Parathyroid adenoma (tissue), 2 donors: ENCODE measurements around the gene BTBD8.

Source experiments
- H2AFZ ChIP-seq: fragments of 300-600 bp; sonication (generic); one replicate; pipeline ENCODE4 v1.7.0; 2017; ENCODE audit warnings: antibody characterized with exemption, mild to moderate bottlenecking
- H3K27ac ChIP-seq: fragments of 300-600 bp; sonication (generic); one replicate; pipeline ENCODE4 v1.7.0; 2017
- H3K27me3 ChIP-seq: fragments of 300-600 bp; sonication (generic); one replicate; pipeline ENCODE4 v1.7.0; 2017; ENCODE audit warnings: low read length; ENCODE audit not compliant: control insufficient read depth, insufficient read depth
- H3K36me3 ChIP-seq: fragments of 300-600 bp; sonication (generic); one replicate; pipeline ENCODE4 v1.7.0; 2017; ENCODE audit warnings: low read length; ENCODE audit not compliant: control insufficient read depth, insufficient read depth
- H3K4me1 ChIP-seq: fragments of 300-600 bp; sonication (generic); one replicate; pipeline ENCODE4 v1.7.0; 2017; ENCODE audit warnings: control low read depth
- H3K4me2 ChIP-seq: fragments of 300-600 bp; sonication (generic); one replicate; pipeline ENCODE4 v1.7.0; 2017; ENCODE audit warnings: low read length
- H3K4me3 ChIP-seq: fragments of 300-600 bp; sonication (generic); one replicate; pipeline ENCODE4 v1.7.0; 2017; ENCODE audit warnings: low read depth, low read length
- H3K79me2 ChIP-seq: fragments of 300-600 bp; sonication (generic); one replicate; pipeline ENCODE4 v1.7.0; 2017; ENCODE audit warnings: control low read depth
- H3K9ac ChIP-seq: fragments of 300-600 bp; sonication (generic); one replicate; pipeline ENCODE4 v1.7.0; 2017; ENCODE audit warnings: mild to moderate bottlenecking
- H3K9me3 ChIP-seq: fragments of 300-600 bp; sonication (generic); one replicate; pipeline ENCODE4 v1.7.0; 2017; ENCODE audit warnings: low read length; ENCODE audit not compliant: control insufficient read depth
- CTCF ChIP-seq: fragments of 300-600 bp; sonication (generic); IDR thresholded peaks from one replicate; pipeline ENCODE4 v1.7.0; 2017; ENCODE audit warnings: antibody characterized with exemption, mild to moderate bottlenecking
- donor health status: primary hyperparathyroidism.

Gene BTBD8

GRCh38 chr1:92117526-92117925, 37.4 kb downstream of the BTBD8 start:
- H3K36me3 ChIP-seq, result no peaks in the 10 kb centered on the region
- H3K4me3 ChIP-seq, result no peak overlapping the region
- H3K4me2 ChIP-seq, result no peak overlapping the region
- H3K27ac ChIP-seq, result no peak overlapping the region
- H3K9ac ChIP-seq, result no peak overlapping the region
- no peaks in the 10 kb centered on the region for H3K4me1 ChIP-seq
- H3K79me2 ChIP-seq, result no peaks in the 10 kb centered on the region
- H3K9me3 ChIP-seq, result no peaks in the 10 kb centered on the region
- no peaks in the 10 kb centered on the region for H3K27me3 ChIP-seq
- H2AFZ ChIP-seq, result no peak overlapping the region
- no peak for TF ChIP-seq CTCF

- Histone ChIP-seq H3K27me3 (no peaks in the 10 kb centered on the region), H3K4me1 (no peaks in the 10 kb centered on the region), H3K4me2 (no peak overlapping the region), H3K36me3 (no peaks in the 10 kb centered on the region), H2AFZ (no peak overlapping the region), H3K79me2 (no peaks in the 10 kb centered on the region), H3K4me3 (no peak overlapping the region), H3K27ac (no peak overlapping the region), H3K9me3 (no peaks in the 10 kb centered on the region), H3K9ac (no peak overlapping the region)
- no peak for TF ChIP-seq CTCF
Observed at GRCh38 chr1:92118826-92119225, 38.7 kb downstream of the BTBD8 start.

- no peaks in the 10 kb centered on the region for H3K9me3 ChIP-seq
- no peak overlapping the region for H2AFZ ChIP-seq
- no peak overlapping the region for H3K27ac ChIP-seq
- H3K4me2 ChIP-seq, result no peak overlapping the region
- H3K9ac ChIP-seq, result no peak overlapping the region
- no peaks in the 10 kb centered on the region for H3K27me3 ChIP-seq
- H3K79me2 ChIP-seq, result no peaks in the 10 kb centered on the region
- H3K4me1 ChIP-seq, result no peaks in the 10 kb centered on the region
- no peak for TF ChIP-seq CTCF
- H3K4me3 ChIP-seq, result no peak overlapping the region
- no peaks in the 10 kb centered on the region for H3K36me3 ChIP-seq
Observed at GRCh38 chr1:92123868-92124267, 43.7 kb downstream of the BTBD8 start.

- H3K9ac ChIP-seq, result no peak overlapping the region
- H3K79me2 ChIP-seq, result no peaks in the 10 kb centered on the region
- H3K4me1 ChIP-seq, result no peaks in the 10 kb centered on the region
- TF ChIP-seq CTCF, result no peak
- no peaks in the 10 kb centered on the region for H3K27me3 ChIP-seq
- H3K4me2 ChIP-seq, result no peak overlapping the region
- no peak overlapping the region for H3K4me3 ChIP-seq
- H3K9me3 ChIP-seq, result no peaks in the 10 kb centered on the region
- H3K27ac ChIP-seq, result no peak overlapping the region
- no peak overlapping the region for H2AFZ ChIP-seq
- H3K36me3 ChIP-seq, result no peaks in the 10 kb centered on the region
Observed at GRCh38 chr1:92125204-92125603, 45.1 kb downstream of the BTBD8 start.

- Histone ChIP-seq H3K4me2 (no peak overlapping the region), H3K27me3 (no peaks in the 10 kb centered on the region), H3K4me3 (no peak overlapping the region), H2AFZ (no peak overlapping the region), H3K9me3 (no peaks in the 10 kb centered on the region), H3K9ac (no peak overlapping the region), H3K4me1 (no peaks in the 10 kb centered on the region), H3K36me3 (no peaks in the 10 kb centered on the region), H3K79me2 (no peaks in the 10 kb centered on the region), H3K27ac (no peak overlapping the region)
- no peak for TF ChIP-seq CTCF
Observed at GRCh38 chr1:92126088-92126487, 45.9 kb downstream of the BTBD8 start.
